K562 (cell line): Measurements from ENCODE around the gene H3-3A.

Experiments
- EZH2 ChIP-seq: IDR thresholded peaks from 2 replicates; pipeline ENCODE4 v1.6.1; 2012; ENCODE audit warnings: low read depth, mild to moderate bottlenecking, inconsistent platforms, low read length, borderline replicate concordance
- FOS ChIP-seq: IDR thresholded peaks from 3 replicates; pipeline ENCODE4 v1.6.1; 2011; ENCODE audit not compliant: insufficient read length; ENCODE audit errors: extremely low read depth
- FOXK1 ChIP-seq: sonication (generic); formaldehyde crosslinking; IDR thresholded peaks from 2 replicates; pipeline ENCODE4 v1.8.0; 2022; ENCODE audit warnings: missing genetic modification reagents, mild to moderate bottlenecking, borderline replicate concordance
- KLF6 ChIP-seq: fragments of 250-450 bp; sonication (Bioruptor Pico); IDR thresholded peaks from 2 replicates; pipeline ENCODE4 v1.4.0; 2020; ENCODE audit warnings: mild to moderate bottlenecking, moderate library complexity, borderline replicate concordance
- POLR2AphosphoS5 ChIP-seq: IDR thresholded peaks from 2 replicates; pipeline ENCODE4 v1.6.1; 2011; ENCODE audit warnings: mild to moderate bottlenecking, low read depth, low read length, moderate library complexity; ENCODE audit not compliant: control insufficient read depth, insufficient read depth
- RBBP5 ChIP-seq: fragments of 200-600 bp; sonication (generic); IDR thresholded peaks from 2 replicates; pipeline ENCODE4 v1.6.1; 2012; ENCODE audit warnings: borderline replicate concordance, mild to moderate bottlenecking, low read length, control low read depth, inconsistent platforms; ENCODE audit not compliant: insufficient read depth, poor library complexity, severe bottlenecking
- RFX5 ChIP-seq: IDR thresholded peaks from 2 replicates; pipeline ENCODE4 v1.6.1; 2011; ENCODE audit warnings: low read depth, mild to moderate bottlenecking, improper control_type of control experiment, low read length
- SREBF1 ChIP-seq: fragments of 150-350 bp; IDR thresholded peaks from 2 replicates; pipeline ENCODE4 v1.6.1; 2014; ENCODE audit warnings: antibody characterized with exemption, low read depth, low read length, borderline replicate concordance
- XRCC5 ChIP-seq: fragments of 200-400 bp; formaldehyde crosslinking; IDR thresholded peaks from 2 replicates; pipeline ENCODE4 v1.6.1; 2017; ENCODE audit warnings: low read depth, mild to moderate bottlenecking, low read length
- ZNF224 ChIP-seq: sonication (generic); formaldehyde crosslinking; IDR thresholded peaks from 2 replicates; pipeline ENCODE4 v1.8.0; 2022; ENCODE audit warnings: mild to moderate bottlenecking, missing genetic modification reagents
- ZNF436 ChIP-seq: fragments of 250-450, 450-650 bp; sonication (Bioruptor Pico); formaldehyde crosslinking; IDR thresholded peaks from 2 replicates; pipeline ENCODE4 v1.7.0; 2020; ENCODE audit warnings: mild to moderate bottlenecking
- TF ChIP-seq, protein P1 (sequence below), 3 experiments: IDR thresholded peaks in 2 of 3; conservative IDR thresholded peaks in 1 of 3; 2 replicates each; pipeline ENCODE4 v1.5.1; 2011 to 2012; ENCODE audit warnings: low read length in 3 of 3, mild to moderate bottlenecking in 3 of 3, control low read depth in 2 of 3, improper control_type of control experiment in 1 of 3, inconsistent platforms in 1 of 3, low read depth in 1 of 3, mixed read lengths in 1 of 3, moderate library complexity in 1 of 3; ENCODE audit not compliant: insufficient read depth in 2 of 3
- TF ChIP-seq, protein P2 (sequence below): sonication (generic); formaldehyde crosslinking; IDR thresholded peaks from 2 replicates; pipeline ENCODE4 v1.5.0; 2020; ENCODE audit warnings: missing genetic modification reagents
- TF ChIP-seq, protein P3 (sequence below): sonication (generic); formaldehyde crosslinking; IDR thresholded peaks from 2 replicates; pipeline ENCODE4 v1.9.0; 2022; ENCODE audit warnings: mild to moderate bottlenecking, missing genetic modification reagents

DNA sequence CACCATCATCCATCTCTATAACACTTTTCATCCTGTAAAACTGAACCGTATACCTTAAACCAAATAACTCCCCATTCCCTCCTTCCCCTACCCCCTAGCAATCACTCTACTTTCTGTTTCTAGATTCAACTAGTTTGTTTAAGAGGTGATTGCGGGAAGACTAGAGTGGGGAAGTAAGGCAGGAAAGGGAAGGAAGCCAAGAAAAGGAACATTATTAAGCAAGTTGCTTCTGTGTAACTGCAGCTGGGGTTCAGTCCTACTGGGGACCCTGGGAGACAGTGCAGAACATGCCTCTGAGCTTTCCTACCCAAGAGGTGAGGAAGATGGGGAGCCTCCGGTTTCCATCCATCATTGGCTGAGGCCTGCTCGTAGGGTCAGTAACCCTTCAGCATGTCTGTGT lies 28.9 kb upstream of the H3-3A start:
- TF ChIP-seq, protein P1, sequence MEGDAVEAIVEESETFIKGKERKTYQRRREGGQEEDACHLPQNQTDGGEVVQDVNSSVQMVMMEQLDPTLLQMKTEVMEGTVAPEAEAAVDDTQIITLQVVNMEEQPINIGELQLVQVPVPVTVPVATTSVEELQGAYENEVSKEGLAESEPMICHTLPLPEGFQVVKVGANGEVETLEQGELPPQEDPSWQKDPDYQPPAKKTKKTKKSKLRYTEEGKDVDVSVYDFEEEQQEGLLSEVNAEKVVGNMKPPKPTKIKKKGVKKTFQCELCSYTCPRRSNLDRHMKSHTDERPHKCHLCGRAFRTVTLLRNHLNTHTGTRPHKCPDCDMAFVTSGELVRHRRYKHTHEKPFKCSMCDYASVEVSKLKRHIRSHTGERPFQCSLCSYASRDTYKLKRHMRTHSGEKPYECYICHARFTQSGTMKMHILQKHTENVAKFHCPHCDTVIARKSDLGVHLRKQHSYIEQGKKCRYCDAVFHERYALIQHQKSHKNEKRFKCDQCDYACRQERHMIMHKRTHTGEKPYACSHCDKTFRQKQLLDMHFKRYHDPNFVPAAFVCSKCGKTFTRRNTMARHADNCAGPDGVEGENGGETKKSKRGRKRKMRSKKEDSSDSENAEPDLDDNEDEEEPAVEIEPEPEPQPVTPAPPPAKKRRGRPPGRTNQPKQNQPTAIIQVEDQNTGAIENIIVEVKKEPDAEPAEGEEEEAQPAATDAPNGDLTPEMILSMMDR (IDR thresholded peaks at IDR 0.05 in 2 of 3, conservative IDR thresholded peaks at IDR 0.05 in 1 of 3; ENCODE audit: insufficient read depth in 2 of 3, low read depth in 1 of 3, low read length in 3 of 3): no peak
- TF ChIP-seq RBBP5: no peak
- no peak for TF ChIP-seq KLF6 (CRISPR knock-in tag)
- no peak for TF ChIP-seq EZH2
- no peak for TF ChIP-seq FOXK1 (CRISPR knock-in tag)
- TF ChIP-seq, protein P2, sequence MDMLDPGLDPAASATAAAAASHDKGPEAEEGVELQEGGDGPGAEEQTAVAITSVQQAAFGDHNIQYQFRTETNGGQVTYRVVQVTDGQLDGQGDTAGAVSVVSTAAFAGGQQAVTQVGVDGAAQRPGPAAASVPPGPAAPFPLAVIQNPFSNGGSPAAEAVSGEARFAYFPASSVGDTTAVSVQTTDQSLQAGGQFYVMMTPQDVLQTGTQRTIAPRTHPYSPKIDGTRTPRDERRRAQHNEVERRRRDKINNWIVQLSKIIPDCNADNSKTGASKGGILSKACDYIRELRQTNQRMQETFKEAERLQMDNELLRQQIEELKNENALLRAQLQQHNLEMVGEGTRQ (CRISPR knock-in tag): no peak
- no peak for TF ChIP-seq POLR2AphosphoS5
- TF ChIP-seq ZNF224 (CRISPR knock-in tag): no peak
- TF ChIP-seq ZNF436 (CRISPR knock-in tag): no peak
- TF ChIP-seq, protein P3, sequence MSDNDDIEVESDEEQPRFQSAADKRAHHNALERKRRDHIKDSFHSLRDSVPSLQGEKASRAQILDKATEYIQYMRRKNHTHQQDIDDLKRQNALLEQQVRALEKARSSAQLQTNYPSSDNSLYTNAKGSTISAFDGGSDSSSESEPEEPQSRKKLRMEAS (CRISPR knock-in tag): no peak
- no peak for TF ChIP-seq SREBF1
- TF ChIP-seq XRCC5: no peak
- no peak for TF ChIP-seq FOS
- no peak for TF ChIP-seq RFX5
